GM12878 (cell line): Measurements from ENCODE around the gene FNDC3B. TPM values are rescaled to one million over a fixed set of nuclear protein-coding genes. Genes with fewer than 3 reads are reported as not detected.

Experiments
- BHLHE40 ChIP-seq, 2 experiments: fragments of 450-650 bp in 1 of 2; IDR thresholded peaks; 2 replicates each; pipeline ENCODE4 v1.6.1; 2011 to 2017; ENCODE audit warnings: low read depth in 2 of 2, borderline replicate concordance in 1 of 2, improper control_type of control experiment in 1 of 2, low read length in 1 of 2, mild to moderate bottlenecking in 1 of 2
- BMI1 ChIP-seq: fragments of 450-650 bp; IDR thresholded peaks from 2 replicates; pipeline ENCODE4 v1.6.1; 2016; ENCODE audit warnings: mild to moderate bottlenecking, moderate library complexity, borderline replicate concordance
- BRCA1 ChIP-seq: IDR thresholded peaks from 2 replicates; pipeline ENCODE4 v1.6.1; 2011; ENCODE audit warnings: low read depth, low read length, improper control_type of control experiment
- GABPA ChIP-seq: IDR thresholded peaks from 2 replicates; pipeline ENCODE4 v1.6.1; 2014; ENCODE audit warnings: antibody characterized with exemption, low read depth, mild to moderate bottlenecking, inconsistent platforms
- KLF5 ChIP-seq: fragments of 450-650 bp; IDR thresholded peaks from 2 replicates; pipeline ENCODE4 v1.6.1; 2014; ENCODE audit warnings: mild to moderate bottlenecking; ENCODE audit not compliant: partially characterized antibody
- NBN ChIP-seq: fragments of 450-650 bp; IDR thresholded peaks from 2 replicates; pipeline ENCODE4 v1.6.1; 2016
- NRF1 ChIP-seq: conservative IDR thresholded peaks from 2 replicates; pipeline ENCODE4 v1.6.1; 2011; ENCODE audit warnings: mild to moderate bottlenecking, low read depth, low read length, improper control_type of control experiment
- PAX8 ChIP-seq: fragments of 450-650 bp; IDR thresholded peaks from 2 replicates; pipeline ENCODE4 v1.6.1; 2017; ENCODE audit warnings: mild to moderate bottlenecking, moderate library complexity
- RELA ChIP-seq: fragments of 450-650 bp; IDR thresholded peaks from 2 replicates; pipeline ENCODE4 v1.8.0; 2014; ENCODE audit warnings: borderline replicate concordance; ENCODE audit not compliant: partially characterized antibody
- RUNX3 ChIP-seq: IDR thresholded peaks from 2 replicates; pipeline ENCODE4 v1.6.1; 2012; ENCODE audit warnings: low read length, inconsistent platforms
- TARDBP ChIP-seq: IDR thresholded peaks from 2 replicates; pipeline ENCODE4 v1.6.1; 2016; ENCODE audit warnings: borderline replicate concordance
- ZNF622 ChIP-seq: fragments of 450-650 bp; IDR thresholded peaks from 2 replicates; pipeline ENCODE4 v1.6.1; 2017; ENCODE audit warnings: mild to moderate bottlenecking, inconsistent platforms
- ZSCAN29 ChIP-seq: fragments of 450-650 bp; IDR thresholded peaks from 2 replicates; pipeline ENCODE4 v1.6.1; 2017; ENCODE audit warnings: mild to moderate bottlenecking, moderate library complexity
- polyA plus RNA-seq, 11 experiments: library from polyadenylated mRNA; depleted of rRNA in 4 of 11; unstranded in 6 of 11; stranded (reverse) in 5 of 11; fragments of >200 nt; fragmentation: Nextera tagmentation in 4 of 11; fragmentation: Illumina TruSeq in 1 of 11; extraction: Ambion mirVana in 4 of 11; extraction: Trizol in 1 of 11; gene quantifications; 1 replicate in 1 of 11; 2 replicates in 10 of 11; pipeline versions ENCODE4 v1.2.1 to v1.2.3, GENCODE V29; 2011 to 2016; ENCODE audit warnings: inconsistent platforms in 2 of 11, missing spikeins in 2 of 11, low read depth in 1 of 11
- total RNA-seq, 4 experiments: library from RNA; depleted of rRNA in 3 of 4; stranded (reverse); fragments of >200 nt in 3 of 4; fragmentation: Illumina TruSeq in 1 of 4; extraction: Trizol in 1 of 4; gene quantifications; 2 replicates each; pipeline versions ENCODE4 v1.2.1 to v1.2.3, GENCODE V29; 2013 to 2021
- TF ChIP-seq, protein P1 (sequence below): IDR thresholded peaks from 2 replicates; pipeline ENCODE4 v1.6.1; 2012; ENCODE audit warnings: mild to moderate bottlenecking, low read depth, low read length
- TF ChIP-seq, protein P2 (sequence below): IDR thresholded peaks from 2 replicates; pipeline ENCODE4 v1.6.1; 2011; ENCODE audit warnings: borderline replicate concordance, low read depth, mild to moderate bottlenecking, moderate library complexity, low read length; ENCODE audit not compliant: insufficient read depth, poor library complexity, severe bottlenecking
- TF ChIP-seq, protein P3 (sequence below): fragments of 450-650 bp; conservative IDR thresholded peaks from 2 replicates; pipeline ENCODE4 v1.6.1; 2017; ENCODE audit warnings: mild to moderate bottlenecking, moderate library complexity
- TF ChIP-seq, protein P4 (sequence below): fragments of 450-650 bp; IDR thresholded peaks from 2 replicates; pipeline ENCODE4 v1.6.1; 2017; ENCODE audit warnings: mild to moderate bottlenecking, moderate library complexity

FNDC3B gene
- total and polyA plus RNA-seq, 10 of the 15 experiments (the other 5 are each of a cell fraction or from before 2014, with no cell fraction given): 7.9 to 35.0 (median 18.5) TPM

DNA sequence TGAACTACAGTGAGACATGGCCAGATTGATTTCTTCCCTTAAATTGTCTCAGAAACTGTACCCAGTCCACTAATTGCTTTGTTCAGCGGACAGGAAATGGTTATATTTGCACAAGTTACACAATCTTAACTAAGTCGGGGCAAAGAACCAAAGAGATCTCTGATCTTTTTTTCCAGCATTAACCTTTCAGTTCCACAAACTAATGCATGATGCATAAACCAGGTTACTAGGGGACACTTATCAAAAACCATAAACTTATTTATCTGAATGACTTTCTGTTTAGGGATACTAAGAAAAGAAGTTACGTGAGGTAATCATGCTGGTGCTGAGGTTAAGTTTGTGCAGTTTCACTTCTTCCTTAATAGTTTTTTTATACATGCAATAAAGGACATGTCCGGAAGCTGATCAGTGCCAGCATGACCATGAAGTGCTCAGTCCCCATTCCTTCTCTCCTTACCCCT lies 22.4 kb downstream of the FNDC3B start (continued):
- TF ChIP-seq, protein P1, sequence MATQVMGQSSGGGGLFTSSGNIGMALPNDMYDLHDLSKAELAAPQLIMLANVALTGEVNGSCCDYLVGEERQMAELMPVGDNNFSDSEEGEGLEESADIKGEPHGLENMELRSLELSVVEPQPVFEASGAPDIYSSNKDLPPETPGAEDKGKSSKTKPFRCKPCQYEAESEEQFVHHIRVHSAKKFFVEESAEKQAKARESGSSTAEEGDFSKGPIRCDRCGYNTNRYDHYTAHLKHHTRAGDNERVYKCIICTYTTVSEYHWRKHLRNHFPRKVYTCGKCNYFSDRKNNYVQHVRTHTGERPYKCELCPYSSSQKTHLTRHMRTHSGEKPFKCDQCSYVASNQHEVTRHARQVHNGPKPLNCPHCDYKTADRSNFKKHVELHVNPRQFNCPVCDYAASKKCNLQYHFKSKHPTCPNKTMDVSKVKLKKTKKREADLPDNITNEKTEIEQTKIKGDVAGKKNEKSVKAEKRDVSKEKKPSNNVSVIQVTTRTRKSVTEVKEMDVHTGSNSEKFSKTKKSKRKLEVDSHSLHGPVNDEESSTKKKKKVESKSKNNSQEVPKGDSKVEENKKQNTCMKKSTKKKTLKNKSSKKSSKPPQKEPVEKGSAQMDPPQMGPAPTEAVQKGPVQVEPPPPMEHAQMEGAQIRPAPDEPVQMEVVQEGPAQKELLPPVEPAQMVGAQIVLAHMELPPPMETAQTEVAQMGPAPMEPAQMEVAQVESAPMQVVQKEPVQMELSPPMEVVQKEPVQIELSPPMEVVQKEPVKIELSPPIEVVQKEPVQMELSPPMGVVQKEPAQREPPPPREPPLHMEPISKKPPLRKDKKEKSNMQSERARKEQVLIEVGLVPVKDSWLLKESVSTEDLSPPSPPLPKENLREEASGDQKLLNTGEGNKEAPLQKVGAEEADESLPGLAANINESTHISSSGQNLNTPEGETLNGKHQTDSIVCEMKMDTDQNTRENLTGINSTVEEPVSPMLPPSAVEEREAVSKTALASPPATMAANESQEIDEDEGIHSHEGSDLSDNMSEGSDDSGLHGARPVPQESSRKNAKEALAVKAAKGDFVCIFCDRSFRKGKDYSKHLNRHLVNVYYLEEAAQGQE: no peak
- TF ChIP-seq RELA: no peak
- peak; percentile 69; the same call in 1 of the 2 replicates for TF ChIP-seq BMI1
- TF ChIP-seq ZSCAN29: no peak
- TF ChIP-seq, protein P2, sequence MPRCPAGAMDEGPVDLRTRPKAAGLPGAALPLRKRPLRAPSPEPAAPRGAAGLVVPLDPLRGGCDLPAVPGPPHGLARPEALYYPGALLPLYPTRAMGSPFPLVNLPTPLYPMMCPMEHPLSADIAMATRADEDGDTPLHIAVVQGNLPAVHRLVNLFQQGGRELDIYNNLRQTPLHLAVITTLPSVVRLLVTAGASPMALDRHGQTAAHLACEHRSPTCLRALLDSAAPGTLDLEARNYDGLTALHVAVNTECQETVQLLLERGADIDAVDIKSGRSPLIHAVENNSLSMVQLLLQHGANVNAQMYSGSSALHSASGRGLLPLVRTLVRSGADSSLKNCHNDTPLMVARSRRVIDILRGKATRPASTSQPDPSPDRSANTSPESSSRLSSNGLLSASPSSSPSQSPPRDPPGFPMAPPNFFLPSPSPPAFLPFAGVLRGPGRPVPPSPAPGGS: no peak
- 0 out of 2 replicates have a peak, but pooled peaks have one; percentile 9 for TF ChIP-seq GABPA
- no peak for TF ChIP-seq ZNF622
- TF ChIP-seq BRCA1: no peak
- TF ChIP-seq PAX8: no peak
- TF ChIP-seq KLF5: no peak
- TF ChIP-seq TARDBP: no peak
- TF ChIP-seq, protein P3, sequence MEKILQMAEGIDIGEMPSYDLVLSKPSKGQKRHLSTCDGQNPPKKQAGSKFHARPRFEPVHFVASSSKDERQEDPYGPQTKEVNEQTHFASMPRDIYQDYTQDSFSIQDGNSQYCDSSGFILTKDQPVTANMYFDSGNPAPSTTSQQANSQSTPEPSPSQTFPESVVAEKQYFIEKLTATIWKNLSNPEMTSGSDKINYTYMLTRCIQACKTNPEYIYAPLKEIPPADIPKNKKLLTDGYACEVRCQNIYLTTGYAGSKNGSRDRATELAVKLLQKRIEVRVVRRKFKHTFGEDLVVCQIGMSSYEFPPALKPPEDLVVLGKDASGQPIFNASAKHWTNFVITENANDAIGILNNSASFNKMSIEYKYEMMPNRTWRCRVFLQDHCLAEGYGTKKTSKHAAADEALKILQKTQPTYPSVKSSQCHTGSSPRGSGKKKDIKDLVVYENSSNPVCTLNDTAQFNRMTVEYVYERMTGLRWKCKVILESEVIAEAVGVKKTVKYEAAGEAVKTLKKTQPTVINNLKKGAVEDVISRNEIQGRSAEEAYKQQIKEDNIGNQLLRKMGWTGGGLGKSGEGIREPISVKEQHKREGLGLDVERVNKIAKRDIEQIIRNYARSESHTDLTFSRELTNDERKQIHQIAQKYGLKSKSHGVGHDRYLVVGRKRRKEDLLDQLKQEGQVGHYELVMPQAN: no peak
- TF ChIP-seq BHLHE40 (IDR thresholded peaks at IDR 0.05; ENCODE audit: borderline replicate concordance in 1 of 2, low read depth in 2 of 2, low read length in 1 of 2): peak; percentile 63 to 73; a peak in 2 of 4 replicates
- TF ChIP-seq NRF1: no peak
- TF ChIP-seq, protein P4, sequence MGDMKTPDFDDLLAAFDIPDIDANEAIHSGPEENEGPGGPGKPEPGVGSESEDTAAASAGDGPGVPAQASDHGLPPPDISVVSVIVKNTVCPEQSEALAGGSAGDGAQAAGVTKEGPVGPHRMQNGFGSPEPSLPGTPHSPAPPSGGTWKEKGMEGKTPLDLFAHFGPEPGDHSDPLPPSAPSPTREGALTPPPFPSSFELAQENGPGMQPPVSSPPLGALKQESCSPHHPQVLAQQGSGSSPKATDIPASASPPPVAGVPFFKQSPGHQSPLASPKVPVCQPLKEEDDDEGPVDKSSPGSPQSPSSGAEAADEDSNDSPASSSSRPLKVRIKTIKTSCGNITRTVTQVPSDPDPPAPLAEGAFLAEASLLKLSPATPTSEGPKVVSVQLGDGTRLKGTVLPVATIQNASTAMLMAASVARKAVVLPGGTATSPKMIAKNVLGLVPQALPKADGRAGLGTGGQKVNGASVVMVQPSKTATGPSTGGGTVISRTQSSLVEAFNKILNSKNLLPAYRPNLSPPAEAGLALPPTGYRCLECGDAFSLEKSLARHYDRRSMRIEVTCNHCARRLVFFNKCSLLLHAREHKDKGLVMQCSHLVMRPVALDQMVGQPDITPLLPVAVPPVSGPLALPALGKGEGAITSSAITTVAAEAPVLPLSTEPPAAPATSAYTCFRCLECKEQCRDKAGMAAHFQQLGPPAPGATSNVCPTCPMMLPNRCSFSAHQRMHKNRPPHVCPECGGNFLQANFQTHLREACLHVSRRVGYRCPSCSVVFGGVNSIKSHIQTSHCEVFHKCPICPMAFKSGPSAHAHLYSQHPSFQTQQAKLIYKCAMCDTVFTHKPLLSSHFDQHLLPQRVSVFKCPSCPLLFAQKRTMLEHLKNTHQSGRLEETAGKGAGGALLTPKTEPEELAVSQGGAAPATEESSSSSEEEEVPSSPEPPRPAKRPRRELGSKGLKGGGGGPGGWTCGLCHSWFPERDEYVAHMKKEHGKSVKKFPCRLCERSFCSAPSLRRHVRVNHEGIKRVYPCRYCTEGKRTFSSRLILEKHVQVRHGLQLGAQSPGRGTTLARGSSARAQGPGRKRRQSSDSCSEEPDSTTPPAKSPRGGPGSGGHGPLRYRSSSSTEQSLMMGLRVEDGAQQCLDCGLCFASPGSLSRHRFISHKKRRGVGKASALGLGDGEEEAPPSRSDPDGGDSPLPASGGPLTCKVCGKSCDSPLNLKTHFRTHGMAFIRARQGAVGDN: peak; percentile 51
- no peak; the same call in 1 of the 2 replicates for TF ChIP-seq NBN
- peak; percentile 94 for TF ChIP-seq RUNX3
